GM12873 (cell line): ENCODE measurements around the gene CALCR.

Source experiments
- CTCF ChIP-seq: IDR thresholded peaks from 2 replicates; pipeline ENCODE4 v1.5.1; 2012; ENCODE audit warnings: low read depth, mild to moderate bottlenecking, moderate library complexity, low read length, control low read depth; ENCODE audit not compliant: insufficient read depth; ENCODE audit errors: missing control alignments

Gene CALCR

GRCh38 chr7:93402944-93403343, 171.6 kb downstream of the CALCR start:
- TF ChIP-seq CTCF = no peak

- TF ChIP-seq CTCF = no peak
Observed at GRCh38 chr7:93399642-93400041, 174.9 kb downstream of the CALCR start.

GRCh38 chr7:93392984-93393383, 181.5 kb downstream of the CALCR start:
- no peak for TF ChIP-seq CTCF

GRCh38 chr7:93390660-93391059, 183.9 kb downstream of the CALCR start:
- TF ChIP-seq CTCF = no peak

GRCh38 chr7:93382362-93382761, 192.2 kb downstream of the CALCR start:
- no peak for TF ChIP-seq CTCF

GRCh38 chr7:93378131-93378760, 196.3 kb downstream of the CALCR start:
- no peak for TF ChIP-seq CTCF

- TF ChIP-seq CTCF = no peak
Observed at GRCh38 chr7:93375603-93376002, 198.9 kb downstream of the CALCR start.
